Right cardiac atrium (tissue), 5 donors: Measurements from ENCODE around the gene WWOX. TPM values are rescaled to one million over a fixed set of nuclear protein-coding genes. Genes with fewer than 3 reads are reported as not detected.
A peak's percentile ranks its signal among the peaks of the same experiment; 100 is the strongest.

Experiments
- ATAC-seq, 2 donors: fragments of 200-7000 bp; cut with Tn5 transposase; one replicate each; pipeline versions ENCODE4 v1.8.0 to v1.9.1; 2020; ENCODE audit warnings: moderate library complexity in 2 of 2, mild to moderate bottlenecking in 1 of 2
- DNase-seq, 3 donors: peaks; one replicate each; pipeline ENCODE4 v3.0.0-alpha.2; 2020
- H3K27ac ChIP-seq: one replicate; pipeline ENCODE4 v1.5.1; 2013; ENCODE audit warnings: mild to moderate bottlenecking, low read length, control low read depth, moderate library complexity
- H3K27me3 ChIP-seq: one replicate; pipeline ENCODE4 v1.6.1; 2013; ENCODE audit not compliant: control insufficient read depth, insufficient read depth
- H3K4me1 ChIP-seq: one replicate; pipeline ENCODE4 v1.6.1; 2013; ENCODE audit warnings: low read length; ENCODE audit not compliant: control insufficient read depth, insufficient read depth
- H3K4me3 ChIP-seq: one replicate; pipeline ENCODE4 v1.5.1; 2013; ENCODE audit warnings: low read length, control low read depth
- H3K9me3 ChIP-seq: one replicate; pipeline ENCODE4 v1.6.1; 2013; ENCODE audit warnings: low read length; ENCODE audit not compliant: control insufficient read depth
- WGBS: extraction: QIAGEN DNeasy Blood & Tissue Kit; methylation state at CpG from one replicate; pipeline ENCODE4 v1.1.7; 2013; 5-methylcytosine and 5-hydroxymethylcytosine counted together
- intact Hi-C, 4 donors: fragments of 100-400 bp; cut with DNase I; formaldehyde crosslinking; loops; one replicate each; pipeline versions ENCODE4 v1.11.0 to v1.14.0; 2022 to 2023
- polyA plus RNA-seq: library from polyadenylated mRNA; stranded (reverse); fragments of 200-250 nt; gene quantifications from one replicate; pipeline ENCODE4 v1.2.3, GENCODE V29; 2013
- total RNA-seq, 4 donors: library from RNA; stranded (reverse); fragmentation: NEBNext Ultra II Directional; extraction: Animal tissue kit (Norgen Biotek cat#: 25700); gene quantifications; one replicate each; pipeline ENCODE4 v1.2.1, GENCODE V29; 2021
- donor health status: healthy with polysubstance abuse.
- donor health status: DM: no; HTN: yes; CAD: no.
- donor health status: DM: no; HTN: no; CAD: no.
- donor health status: DM: no; HTN: yes; CAD: no; lungs with severe emphysema.
- donor health status: DM: yes; HTN: yes; CAD: no.

The WWOX gene
- total and polyA plus RNA-seq, 5 donors: 6.0 to 14.9 (median 13.1) TPM

GRCh38 chr16:79110242-79110641, 1010.8 kb downstream of the WWOX start:
- Histone ChIP-seq H3K4me1 (peaks cover 5% of the 10 kb centered on the region), H3K9me3 (no peaks in the 10 kb centered on the region), H3K27me3 (no peaks in the 10 kb centered on the region), H3K4me3 (no peak overlapping the region), H3K27ac (no peak overlapping the region)
- intact Hi-C loops: no loop called here
- 79% methylated on average over 3 of the region's 3 CpGs for WGBS
- no peak for DNase-seq
- ATAC-seq: peak; percentile 41 to 59

DNA sequence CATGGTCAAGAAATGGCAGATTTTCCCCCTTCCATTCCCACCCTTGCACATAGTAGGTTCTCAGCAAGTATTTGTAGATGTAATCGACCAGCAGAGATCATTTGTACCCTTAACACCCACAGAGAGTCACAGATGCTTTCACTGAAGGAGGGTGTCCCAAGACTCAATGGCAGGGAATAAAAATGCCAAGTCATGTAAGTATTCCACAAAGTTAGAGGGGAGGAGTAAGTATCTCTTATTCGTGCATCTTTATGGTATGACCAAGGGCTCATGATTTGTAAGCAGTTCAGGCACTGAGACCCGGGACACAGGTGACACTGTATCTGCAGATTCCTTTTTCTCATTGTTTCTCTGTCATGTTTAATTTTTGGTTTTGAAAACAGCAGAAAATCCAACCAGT, 1011.5 kb downstream of the WWOX start:
- no peak for DNase-seq
- no peaks in the 10 kb centered on the region for H3K9me3 ChIP-seq
- ATAC-seq: no peak
- no peak overlapping the region for H3K27ac ChIP-seq
- intact Hi-C loops: no loop called here
- WGBS: 88% methylated on average over 3 of the region's 3 CpGs
- peaks cover 5% of the 10 kb centered on the region for H3K4me1 ChIP-seq
- H3K4me3 ChIP-seq: no peak overlapping the region
- H3K27me3 ChIP-seq: no peaks in the 10 kb centered on the region

- DNase-seq (no peak), ATAC-seq (no peak)
- Histone ChIP-seq H3K27me3 (no peaks in the 10 kb centered on the region), H3K9me3 (no peaks in the 10 kb centered on the region), H3K4me3 (no peak overlapping the region), H3K27ac (no peak overlapping the region), H3K4me1 (peaks cover 5% of the 10 kb centered on the region)
- intact Hi-C loops: no loop called here
- WGBS: 94% methylated on average over 12 of the region's 12 CpGs
Observed at GRCh38 chr16:79112462-79112861, 1013.0 kb downstream of the WWOX start.

DNA sequence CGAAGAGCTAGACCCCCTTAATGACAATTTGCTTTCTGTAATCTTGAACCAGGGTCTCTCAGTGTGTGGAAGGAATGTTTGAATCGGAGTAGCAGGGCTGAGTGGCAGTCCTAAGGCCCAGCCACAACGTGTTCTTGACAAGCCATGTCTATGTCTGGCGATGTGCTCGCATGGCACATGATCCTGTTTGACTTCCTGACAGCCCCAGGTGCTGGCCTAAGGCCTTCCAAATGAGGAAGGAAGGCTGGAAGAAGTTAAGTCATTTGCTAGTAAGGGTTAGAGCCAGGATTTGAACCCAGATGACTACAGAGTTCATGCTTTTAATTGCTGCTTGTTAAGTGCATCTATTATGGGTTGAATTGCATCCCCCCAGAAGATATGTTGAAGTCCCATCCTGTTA, 1014.4 kb downstream of the WWOX start:
- ATAC-seq: no peak
- no peak for DNase-seq
- 84% methylated on average over 5 of the region's 5 CpGs for WGBS
- intact Hi-C loops: no loop called here
- Histone ChIP-seq H3K4me3 (no peak overlapping the region), H3K4me1 (peaks cover 5% of the 10 kb centered on the region), H3K27ac (no peak overlapping the region), H3K9me3 (no peaks in the 10 kb centered on the region), H3K27me3 (no peaks in the 10 kb centered on the region)

GRCh38 chr16:79114759-79115158, 1015.3 kb downstream of the WWOX start:
- intact Hi-C loops: no loop called here
- Histone ChIP-seq H3K9me3 (no peaks in the 10 kb centered on the region), H3K4me3 (no peak overlapping the region), H3K4me1 (peaks cover 5% of the 10 kb centered on the region), H3K27me3 (peaks cover 2% of the 10 kb centered on the region), H3K27ac (no peak overlapping the region)
- WGBS: 56% methylated on average over 8 of the region's 8 CpGs
- DNase-seq (no peak), ATAC-seq (no peak)

DNA sequence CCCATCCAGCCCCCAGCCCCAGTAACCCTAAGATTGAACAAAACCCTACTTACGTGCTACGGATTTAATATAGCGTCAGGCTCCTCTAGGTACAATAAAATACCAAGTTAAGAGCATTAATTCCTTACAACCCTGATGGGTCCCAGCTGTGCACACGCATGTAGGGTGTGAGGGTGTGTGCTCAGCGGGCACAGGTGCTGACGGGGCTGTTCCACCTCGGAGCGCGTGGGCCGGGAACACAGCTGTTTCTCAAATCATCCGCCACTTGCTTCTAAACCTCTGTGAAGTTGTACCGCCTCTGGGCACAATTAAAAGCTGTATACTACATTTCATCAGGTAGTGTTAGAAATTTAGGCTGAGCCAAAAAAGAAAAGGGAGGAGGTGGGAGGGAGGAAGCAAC, 1022.5 kb downstream of the WWOX start:
- H3K27ac ChIP-seq: no peak overlapping the region
- H3K4me3 ChIP-seq: no peak overlapping the region
- no peaks in the 10 kb centered on the region for H3K9me3 ChIP-seq
- ATAC-seq: no peak
- 88% methylated on average over 12 of the region's 12 CpGs for WGBS
- intact Hi-C loops: no loop called here
- peaks cover 2% of the 10 kb centered on the region for H3K27me3 ChIP-seq
- H3K4me1 ChIP-seq: no peaks in the 10 kb centered on the region
- DNase-seq: no peak

DNA sequence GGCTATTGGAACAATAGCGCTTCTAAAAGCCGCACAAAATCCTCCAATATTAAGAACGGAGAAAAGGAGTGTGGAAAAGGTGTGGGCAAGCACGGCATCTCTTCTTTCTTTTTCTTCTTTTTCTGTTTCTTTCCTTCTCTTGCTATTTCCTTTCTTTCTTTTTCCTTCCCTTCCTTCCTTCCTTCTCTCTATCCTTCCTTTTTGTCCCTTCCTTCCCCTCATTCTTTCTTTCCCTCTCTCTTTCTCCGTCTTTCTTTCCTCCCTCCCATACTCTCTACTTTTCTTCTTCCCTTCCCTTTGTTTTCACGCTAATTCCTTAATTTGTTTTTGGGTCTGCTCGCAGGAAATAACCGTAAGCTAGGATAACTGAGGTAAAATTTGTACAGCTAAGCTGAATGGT, 1022.9 kb downstream of the WWOX start:
- intact Hi-C loops: no loop called here
- WGBS: 92% methylated on average over 8 of the region's 8 CpGs
- no peak for ATAC-seq

DNA sequence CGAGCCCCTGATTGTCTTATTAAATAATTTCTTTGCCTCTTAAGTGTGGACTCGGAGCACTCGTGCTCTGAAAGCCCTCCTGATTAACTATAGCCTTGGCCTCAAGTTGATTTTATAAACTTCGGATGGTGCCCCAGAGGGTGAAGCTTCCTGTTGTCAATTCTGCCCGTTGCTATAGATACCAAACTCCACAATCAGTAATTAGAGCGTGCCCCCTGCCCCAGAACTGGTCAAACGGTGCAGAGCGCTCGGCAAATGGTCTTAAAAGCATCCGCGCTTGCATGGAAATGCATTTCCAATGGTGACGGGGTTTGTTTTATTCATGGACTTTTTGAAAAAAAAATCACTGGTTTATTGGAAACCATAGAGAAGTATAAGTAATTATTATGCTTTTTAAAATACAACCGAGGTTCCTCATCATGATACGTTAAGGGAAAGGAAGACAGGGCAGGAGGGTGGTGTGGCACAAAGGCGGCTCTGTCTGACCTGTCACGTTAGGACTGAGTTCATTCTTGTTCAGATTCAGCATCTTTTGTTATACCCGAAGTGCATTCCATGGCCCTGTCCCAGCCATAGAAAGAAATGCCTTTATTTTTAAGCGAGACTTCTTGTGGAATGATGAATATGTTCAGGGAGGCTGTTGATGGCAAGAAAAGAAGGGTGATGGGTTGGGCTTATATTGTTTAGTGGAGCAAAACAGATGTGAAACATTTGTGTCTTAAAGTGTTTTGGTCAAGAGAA, 1024.7 kb downstream of the WWOX start:
- no peak overlapping the region for H3K4me3 ChIP-seq
- ATAC-seq (no peak), DNase-seq (no peak)
- no peaks in the 10 kb centered on the region for H3K9me3 ChIP-seq
- H3K27ac ChIP-seq: no peak overlapping the region
- H3K27me3 ChIP-seq: peaks cover 2% of the 10 kb centered on the region
- WGBS: 84% methylated on average over 18 of the region's 18 CpGs
- intact Hi-C loops: no loop called here
- H3K4me1 ChIP-seq: no peaks in the 10 kb centered on the region

More for the DNA sequence above, 1022.9 kb downstream of the WWOX start:
- Histone ChIP-seq H3K9me3 (no peaks in the 10 kb centered on the region), H3K4me3 (no peak overlapping the region), H3K27ac (no peak overlapping the region), H3K4me1 (no peaks in the 10 kb centered on the region), H3K27me3 (peaks cover 2% of the 10 kb centered on the region)
- no peak for DNase-seq

- 95% methylated on average over 1 of the region's 1 CpG for WGBS
- ATAC-seq: no peak
Observed at GRCh38 chr16:79127766-79128165, 1028.3 kb downstream of the WWOX start.

DNA sequence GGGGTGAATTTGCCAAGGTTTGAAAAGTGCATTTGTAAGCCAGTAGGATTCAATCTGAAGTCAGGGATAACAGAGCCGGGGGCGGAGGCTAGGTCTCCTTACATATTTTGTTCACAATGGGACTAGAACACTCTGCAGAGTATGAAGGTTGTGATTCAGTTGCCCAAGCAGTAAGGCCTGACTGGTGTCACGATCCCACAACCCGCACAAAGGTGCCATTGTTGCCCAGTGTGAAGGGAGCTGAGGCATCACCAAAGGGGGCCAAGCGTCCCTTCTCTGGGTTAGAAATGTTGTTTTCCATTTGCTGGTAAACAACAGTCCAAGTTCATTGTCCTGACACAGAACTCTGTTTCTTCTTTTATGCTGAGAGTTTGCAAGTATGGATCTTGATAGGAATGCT, 1029.3 kb downstream of the WWOX start:
- ATAC-seq (no peak), DNase-seq (no peak)
- intact Hi-C loops: no loop called here
- no peaks in the 10 kb centered on the region for H3K4me1 ChIP-seq
- H3K27me3 ChIP-seq: no peaks in the 10 kb centered on the region
- no peak overlapping the region for H3K27ac ChIP-seq
- H3K4me3 ChIP-seq: no peak overlapping the region
- 91% methylated on average over 5 of the region's 5 CpGs for WGBS
- no peaks in the 10 kb centered on the region for H3K9me3 ChIP-seq

More at GRCh38 chr16:79127766-79128165, 1028.3 kb downstream of the WWOX start:
- Histone ChIP-seq H3K27ac (no peak overlapping the region), H3K27me3 (no peaks in the 10 kb centered on the region), H3K4me1 (no peaks in the 10 kb centered on the region), H3K9me3 (no peaks in the 10 kb centered on the region), H3K4me3 (no peak overlapping the region)
- intact Hi-C loops: no loop called here
- DNase-seq: no peak

GRCh38 chr16:79130616-79131015, 1031.2 kb downstream of the WWOX start:
- 83% methylated on average over 7 of the region's 7 CpGs for WGBS
- DNase-seq (no peak), ATAC-seq (no peak)
- intact Hi-C loops: no loop called here
- Histone ChIP-seq H3K27ac (no peak overlapping the region), H3K9me3 (no peaks in the 10 kb centered on the region), H3K4me1 (no peaks in the 10 kb centered on the region), H3K4me3 (no peak overlapping the region), H3K27me3 (no peaks in the 10 kb centered on the region)
